ENCODE data around the gene KRTAP9-8. TPM values are rescaled to one million over a fixed set of nuclear protein-coding genes. Genes with fewer than 3 reads are reported as not detected.
"Not testable (repeated sequence)": the region's sequence is repeated elsewhere in the genome, so short reads cannot be mapped to it uniquely, and the experiment has no call there.

The KRTAP9-8 gene
- total RNA-seq, 2 experiments from 2014 or later, result not detected

GRCh38 chr17:41271858-41272257 lies 34.1 kb downstream of the KRTAP9-8 start:
- Mint-ChIP-seq H3K9me3 (no peaks in the 10 kb centered on the region), H3K36me3 (ENCODE audit: low read depth) (no peaks in the 10 kb centered on the region), H3K27me3 (peaks cover 2% of the 10 kb centered on the region), H3K4me3 (no peak overlapping the region), H3K27ac (no peak overlapping the region), H3K4me1 (ENCODE audit: low read depth) (no peaks in the 10 kb centered on the region)
- no peaks in the 10 kb centered on the region for H3K36me3 ChIP-seq (ENCODE audit: insufficient read depth, low read length)
- no peak for TF ChIP-seq CTCF (IDR thresholded peaks at IDR 0.05)
- no peak for ATAC-seq (ENCODE audit: poor library complexity)
- no peak for DNase-seq
- no peak overlapping the region for H3K27ac ChIP-seq (ENCODE audit: low read depth in 1 of 2, low read length in 2 of 2)
- intact Hi-C loops (cut with DNase I, micrococcal nuclease), result no loop called here
- ChIA-PET CTCF (no interaction called here), POLR2A (no interaction called here)
- no peaks in the 10 kb centered on the region for H3K27me3 ChIP-seq (ENCODE audit: control insufficient read depth in 1 of 2, insufficient read depth in 2 of 2, low read length in 2 of 2)
- H3K4me1 ChIP-seq (ENCODE audit: insufficient read depth, low read length), result no peaks in the 10 kb centered on the region
- H3K9me3 ChIP-seq (ENCODE audit: control insufficient read depth in 1 of 2, insufficient read depth in 1 of 2, low read length in 2 of 2), result no peaks in the 10 kb centered on the region
- no peak overlapping the region for H3K4me3 ChIP-seq (ENCODE audit: low read length)

GRCh38 chr17:41275648-41276190 lies 37.9 kb downstream of the KRTAP9-8 start, which contains the start of gene KRTAP9-7:
TSS of gene KRTAP9-7 (plus strand) at chr17:41275698. CDS start at chr17:41275698, 0 bp downstream.
- H3K36me3 Mint-ChIP-seq (ENCODE audit: low read depth); intact Hi-C loops (cut with DNase I, micrococcal nuclease); DNase-seq; H3K9me3 ChIP-seq (ENCODE audit: control insufficient read depth in 1 of 2, insufficient read depth in 1 of 2, low read length in 2 of 2); H3K9me3 Mint-ChIP-seq; POLR2A ChIA-PET; CTCF ChIA-PET; H3K27ac ChIP-seq (ENCODE audit: low read depth in 1 of 2, low read length in 2 of 2); H3K4me1 Mint-ChIP-seq (ENCODE audit: low read depth); H3K27me3 Mint-ChIP-seq; H3K4me1 ChIP-seq (ENCODE audit: insufficient read depth, low read length); H3K27ac Mint-ChIP-seq; H3K4me3 Mint-ChIP-seq; ATAC-seq (ENCODE audit: poor library complexity); H3K4me3 ChIP-seq (ENCODE audit: low read length); H3K36me3 ChIP-seq (ENCODE audit: insufficient read depth, low read length); H3K27me3 ChIP-seq (ENCODE audit: control insufficient read depth in 1 of 2, insufficient read depth in 2 of 2, low read length in 2 of 2): not testable (repeated sequence)

DNA sequence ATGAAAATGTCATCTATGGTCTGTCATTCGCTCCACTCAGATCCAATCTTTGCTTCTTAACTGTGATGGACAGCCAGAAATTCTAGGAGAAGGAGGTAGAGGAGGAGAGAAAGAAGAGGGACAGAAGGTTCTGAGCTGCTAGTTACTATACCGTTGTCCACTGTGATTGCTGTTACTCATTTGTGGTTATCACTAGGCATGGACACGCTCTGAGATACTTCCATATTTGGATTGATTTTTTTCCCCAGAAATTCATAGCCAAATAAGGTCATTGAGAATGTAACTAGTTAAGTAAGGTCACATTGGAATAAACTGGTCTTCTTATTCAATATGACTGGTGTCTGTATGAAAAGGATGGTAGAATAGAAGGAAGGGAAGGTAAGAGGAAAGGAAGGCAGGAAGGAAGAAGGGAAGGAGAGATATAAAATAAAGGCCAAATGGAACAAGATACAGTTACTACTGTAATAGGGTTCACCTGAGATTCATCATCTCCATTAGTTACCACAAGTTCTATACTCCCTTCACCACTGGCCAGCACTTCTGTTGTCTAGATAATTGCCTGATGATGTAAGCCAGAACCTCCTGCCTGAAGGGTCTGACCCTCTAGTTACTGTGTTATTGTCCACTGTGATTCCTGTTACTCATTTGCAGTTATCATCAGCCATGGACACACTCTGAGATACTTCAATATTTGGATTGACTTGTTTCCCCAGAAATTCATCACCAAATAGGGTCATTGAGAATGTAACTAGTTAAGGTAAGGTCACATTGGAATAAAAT lies 40.6 kb downstream of the KRTAP9-8 start:
- no peaks in the 10 kb centered on the region for H3K36me3 Mint-ChIP-seq (ENCODE audit: low read depth)
- H3K27ac Mint-ChIP-seq, result no peak overlapping the region
- intact Hi-C loops (cut with DNase I, micrococcal nuclease), result no loop called here

More for the DNA sequence above, 40.6 kb downstream of the KRTAP9-8 start:
- no peak for DNase-seq
- Histone ChIP-seq H3K4me3 (ENCODE audit: low read length) (no peak overlapping the region), H3K9me3 (ENCODE audit: control insufficient read depth in 1 of 2, insufficient read depth in 1 of 2, low read length in 2 of 2) (no peaks in the 10 kb centered on the region), H3K27me3 (ENCODE audit: control insufficient read depth in 1 of 2, insufficient read depth in 2 of 2, low read length in 2 of 2) (no peaks in the 10 kb centered on the region), H3K27ac (ENCODE audit: low read depth in 1 of 2, low read length in 2 of 2) (no peak overlapping the region), H3K36me3 (ENCODE audit: insufficient read depth, low read length) (no peaks in the 10 kb centered on the region), H3K4me1 (ENCODE audit: insufficient read depth, low read length) (no peaks in the 10 kb centered on the region)
- CTCF ChIA-PET, result no interaction called here
- Mint-ChIP-seq H3K4me3 (no peak overlapping the region), H3K27me3 (peaks cover 9% of the 10 kb centered on the region), H3K4me1 (ENCODE audit: low read depth) (no peaks in the 10 kb centered on the region), H3K9me3 (peaks cover 6% of the 10 kb centered on the region)
- ATAC-seq (ENCODE audit: poor library complexity), result no peak
- no peak for TF ChIP-seq CTCF (IDR thresholded peaks at IDR 0.05)
- POLR2A ChIA-PET, result no interaction called here

Data from CD4-positive, alpha-beta T cell (primary cell).